GM06990 (cell line): ENCODE data around the gene COLGALT1.
"Not testable (repeated sequence)": the region's sequence is repeated elsewhere in the genome, so short reads cannot be mapped to it uniquely, and the experiment has no call there.

Source experiments
- DNase-seq: peaks from one replicate; pipeline ENCODE4 v3.0.0-alpha.2; 2011; ENCODE audit not compliant: insufficient read length; ENCODE audit errors: extremely low read depth
- H3K27me3 ChIP-seq: replicated peaks from 2 replicates; pipeline ENCODE4 v1.6.0; 2011; ENCODE audit warnings: low read length; ENCODE audit not compliant: control insufficient read depth, insufficient read depth
- H3K36me3 ChIP-seq: 2 replicates; pipeline ENCODE4 v1.5.1; 2011; ENCODE audit warnings: low read length; ENCODE audit not compliant: control insufficient read depth, insufficient read depth
- H3K4me3 ChIP-seq: replicated peaks from 2 replicates; pipeline ENCODE4 v1.5.1; 2011; ENCODE audit warnings: low read depth, mild to moderate bottlenecking, control low read depth, low read length
- CTCF ChIP-seq: IDR thresholded peaks from 2 replicates; pipeline ENCODE4 v1.5.1; 2011; ENCODE audit warnings: low read length, control low read depth, mild to moderate bottlenecking, inconsistent platforms; ENCODE audit not compliant: insufficient read depth, poor library complexity, severe bottlenecking

COLGALT1 gene

GRCh38 chr19:17560205-17560595, 4.8 kb downstream of the COLGALT1 start:
- H3K27me3 ChIP-seq, result no peaks in the 10 kb centered on the region
- H3K4me3 ChIP-seq, result no peak overlapping the region
- peaks cover 15% of the 10 kb centered on the region for H3K36me3 ChIP-seq
- TF ChIP-seq CTCF, result no peak
- DNase-seq, result no peak

GRCh38 chr19:17562097-17562496, 6.6 kb downstream of the COLGALT1 start:
- Histone ChIP-seq H3K27me3 (no peaks in the 10 kb centered on the region), H3K4me3 (no peak overlapping the region), H3K36me3 (peaks cover 15% of the 10 kb centered on the region)
- no peak for DNase-seq
- no peak for TF ChIP-seq CTCF

- H3K4me3 ChIP-seq, result no peak overlapping the region
- TF ChIP-seq CTCF, result no peak
- H3K27me3 ChIP-seq, result no peaks in the 10 kb centered on the region
- H3K36me3 ChIP-seq, result peaks cover 17% of the 10 kb centered on the region
- DNase-seq, result no peak
Observed at GRCh38 chr19:17562561-17562960, 7.1 kb downstream of the COLGALT1 start.

GRCh38 chr19:17564781-17565180, 9.3 kb downstream of the COLGALT1 start:
- no peak for TF ChIP-seq CTCF
- Histone ChIP-seq H3K27me3 (no peaks in the 10 kb centered on the region), H3K36me3 (peaks cover 20% of the 10 kb centered on the region), H3K4me3 (no peak overlapping the region)
- no peak for DNase-seq

GRCh38 chr19:17565611-17566010, 10.2 kb downstream of the COLGALT1 start:
- no peak overlapping the region for H3K4me3 ChIP-seq
- peaks cover 15% of the 10 kb centered on the region for H3K36me3 ChIP-seq
- TF ChIP-seq CTCF, result no peak
- no peaks in the 10 kb centered on the region for H3K27me3 ChIP-seq
- no peak for DNase-seq

GRCh38 chr19:17567940-17568339, 12.5 kb downstream of the COLGALT1 start:
- Histone ChIP-seq H3K4me3 (no peak overlapping the region), H3K27me3 (no peaks in the 10 kb centered on the region), H3K36me3 (peaks cover 22% of the 10 kb centered on the region)
- TF ChIP-seq CTCF, result no peak
- DNase-seq, result no peak

- peaks cover 23% of the 10 kb centered on the region for H3K36me3 ChIP-seq
- H3K27me3 ChIP-seq, DNase-seq, H3K4me3 ChIP-seq: not testable (repeated sequence)
Observed at GRCh38 chr19:17570291-17570690, 14.8 kb downstream of the COLGALT1 start.
